Endothelial cell of umbilical vein (primary cell): ENCODE results near the gene RAB11FIP3. TPM values are rescaled to one million over a fixed set of nuclear protein-coding genes. Genes with fewer than 3 reads are reported as not detected.

ENCODE experiments used
- BruUV-seq: library from RNA; stranded (reverse); fragments of 400-500 nt; replicated peaks from 2 replicates; lab custom pipeline; 2021; lab: Mats Ljungman, UMichigan
- CTCF ChIA-PET: fragments of 300-600, 350-600 bp; sonication (Branson Sonifier 250); formaldehyde crosslinking; loops from one replicate; lab custom pipeline; 2021; ENCODE audit warnings: antibody characterized with exemption, inconsistent platforms; lab: Charles Lee
- POLR2A ChIA-PET: fragments of 300-600, 350-600 bp; sonication (Branson Sonifier 250); formaldehyde crosslinking; loops from one replicate; lab custom pipeline; 2021; ENCODE audit warnings: antibody characterized with exemption, inconsistent platforms; lab: Charles Lee
- DNase-seq: peaks from one replicate; pipeline ENCODE4 v3.0.0-alpha.2; 2011; ENCODE audit warnings: low read depth, low spot score
- FAIRE-seq: peaks from 2 replicates; lab custom pipeline; 2011; peaks lifted over from hg19 to GRCh38; lab: Jason Lieb, UNC
- H2AFZ ChIP-seq: 2 replicates; pipeline ENCODE4 v1.6.0; 2012; ENCODE audit warnings: low read depth, low read length, control low read depth, inconsistent platforms
- H3K27ac ChIP-seq: 2 replicates; pipeline ENCODE4 v1.5.1; 2011; ENCODE audit warnings: low read depth, mild to moderate bottlenecking, control low read depth, low read length, moderate library complexity; ENCODE audit not compliant: insufficient read depth
- H3K27me3 ChIP-seq, 2 experiments: 2 replicates each; pipeline versions ENCODE4 v1.6.0 to v1.6.1; 2011; ENCODE audit warnings: low read length in 2 of 2, mixed read lengths in 1 of 2; ENCODE audit not compliant: control insufficient read depth in 2 of 2, insufficient read depth in 2 of 2
- H3K36me3 ChIP-seq, 2 experiments: 2 replicates in 1 of 2; 3 replicates in 1 of 2; pipeline ENCODE4 v1.5.1; 2011; ENCODE audit warnings: low read length in 2 of 2, mild to moderate bottlenecking in 1 of 2, moderate library complexity in 1 of 2; ENCODE audit not compliant: control insufficient read depth in 2 of 2, insufficient read depth in 2 of 2; ENCODE audit errors: extremely low read depth in 1 of 2
- H3K4me1 ChIP-seq: 3 replicates; pipeline ENCODE4 v1.5.1; 2011; ENCODE audit warnings: mild to moderate bottlenecking, low read length; ENCODE audit not compliant: control insufficient read depth, insufficient read depth; ENCODE audit errors: extremely low read depth
- H3K4me2 ChIP-seq: 2 replicates; pipeline ENCODE4 v1.6.1; 2011; ENCODE audit warnings: low read length, control low read depth, mixed read lengths; ENCODE audit not compliant: insufficient read depth
- H3K4me3 ChIP-seq, 3 experiments: fragments of 200-600 bp in 1 of 3; sonication (generic), shearing (Covaris generic) in 1 of 3; replicated peaks in 1 of 3; 2 replicates each; pipeline ENCODE4 v1.5.1; 2011 to 2016; ENCODE audit warnings: control low read depth in 3 of 3, low read length in 3 of 3, mild to moderate bottlenecking in 2 of 3, inconsistent platforms in 1 of 3, low read depth in 1 of 3, moderate library complexity in 1 of 3; ENCODE audit not compliant: insufficient read depth in 1 of 3
- H3K79me2 ChIP-seq: 2 replicates; pipeline ENCODE4 v1.6.0; 2012; ENCODE audit warnings: low read length, inconsistent platforms; ENCODE audit not compliant: control insufficient read depth, insufficient read depth
- H3K9ac ChIP-seq: replicated peaks from 2 replicates; pipeline ENCODE3; 2011; ENCODE audit warnings: low read length, control low read depth; ENCODE audit not compliant: insufficient read depth; ENCODE audit errors: extremely low read depth
- H3K9me1 ChIP-seq: replicated peaks from 3 replicates; pipeline ENCODE4 v1.6.0; 2011; ENCODE audit warnings: mild to moderate bottlenecking, low read length; ENCODE audit not compliant: control insufficient read depth, insufficient read depth; ENCODE audit errors: extremely low read depth
- H3K9me3 ChIP-seq: replicated peaks from 2 replicates; pipeline ENCODE4 v1.5.1; 2012; ENCODE audit warnings: low read length, inconsistent platforms; ENCODE audit not compliant: control insufficient read depth, insufficient read depth
- H4K20me1 ChIP-seq: replicated peaks from 2 replicates; pipeline ENCODE3; 2011; ENCODE audit warnings: mild to moderate bottlenecking, low read length; ENCODE audit not compliant: control insufficient read depth, insufficient read depth; ENCODE audit errors: extremely low read depth
- CTCF ChIP-seq, 2 donors: IDR thresholded peaks; 1 replicate in 1 of 2; 2 replicates in 1 of 2; pipeline ENCODE4 v1.5.1; 2011; ENCODE audit warnings: low read length in 2 of 2, mild to moderate bottlenecking in 2 of 2, moderate library complexity in 2 of 2, control low read depth in 1 of 2, inconsistent platforms in 1 of 2, low read depth in 1 of 2; ENCODE audit not compliant: insufficient read depth in 1 of 2; ENCODE audit errors: extremely low read depth in 1 of 2
- EZH2 ChIP-seq: IDR thresholded peaks from 2 replicates; pipeline ENCODE4 v1.6.1; 2012; ENCODE audit warnings: borderline replicate concordance, low read depth, mild to moderate bottlenecking, moderate library complexity, low read length, inconsistent platforms; ENCODE audit not compliant: severe bottlenecking
- FOS ChIP-seq: IDR thresholded peaks from 2 replicates; pipeline ENCODE4 v1.6.1; 2011; ENCODE audit warnings: mild to moderate bottlenecking, low read length, moderate library complexity, borderline replicate concordance; ENCODE audit not compliant: insufficient read depth
- GATA2 ChIP-seq: IDR thresholded peaks from 2 replicates; pipeline ENCODE4 v1.7.0; 2011; ENCODE audit warnings: low read depth, mild to moderate bottlenecking, moderate library complexity, mixed read lengths, low read length; ENCODE audit not compliant: insufficient read length, insufficient read depth
- JUN ChIP-seq: IDR thresholded peaks from 2 replicates; pipeline ENCODE4 v1.6.1; 2011; ENCODE audit warnings: borderline replicate concordance, low read depth; ENCODE audit not compliant: insufficient read length, insufficient read depth
- MAX ChIP-seq: IDR thresholded peaks from 2 replicates; pipeline ENCODE4 v1.6.1; 2011; ENCODE audit not compliant: insufficient read depth, insufficient read length
- MYC ChIP-seq: IDR thresholded peaks from one replicate; pipeline ENCODE4 v1.6.1; 2011; ENCODE audit warnings: mild to moderate bottlenecking, low read depth, low read length
- POLR2A ChIP-seq: IDR thresholded peaks from 2 replicates; pipeline ENCODE4 v1.6.1; 2012; ENCODE audit warnings: low read depth, mild to moderate bottlenecking, control low read depth, low read length
- POLR2AphosphoS5 ChIP-seq: IDR thresholded peaks from 2 replicates; pipeline ENCODE4 v1.6.1; 2012; ENCODE audit warnings: low read depth, mild to moderate bottlenecking, control low read depth, low read length, moderate library complexity; ENCODE audit not compliant: insufficient read depth
- dilution Hi-C: fragments of 300-500 bp; cut with MboI; formaldehyde crosslinking; loops from one replicate; pipeline ENCODE4 v1.15.0; 2019; ENCODE audit warnings: low sequenced_read_pairs; ENCODE audit not compliant: extremely low pct_ligation_motif_present
- intact Hi-C: fragments of 100-400 bp; cut with micrococcal nuclease; formaldehyde crosslinking; loops from one replicate; pipeline ENCODE4 v1.10.0; 2022
- polyA plus RNA-seq, 4 experiments: library from polyadenylated mRNA; depleted of rRNA in 3 of 4; stranded (reverse) in 3 of 4; unstranded in 1 of 4; fragments of >200 nt; gene quantifications; 2 replicates each; pipeline versions ENCODE4 v1.2.1 to v1.2.3, GENCODE V29; 2011 to 2012; ENCODE audit warnings: missing spikeins in 1 of 4
- total RNA-seq: library from RNA; stranded (reverse); gene quantifications from 2 replicates; pipeline ENCODE4 v1.2.3, GENCODE V29; 2021

The RAB11FIP3 gene
- total and polyA plus RNA-seq, 2 donors (not counting 3 experiments of a cell fraction or from before 2014, with no cell fraction given) = 20.5 to 75.9 TPM

GRCh38 chr16:558298-559020, 133.0 kb downstream of the RAB11FIP3 start:
- Histone ChIP-seq H2AFZ (no peak overlapping the region), H3K4me1 (peaks cover 6% of the 10 kb centered on the region), H3K9me1 (no peaks in the 10 kb centered on the region), H3K4me2 (no peak overlapping the region), H3K27me3 (peaks cover 14 to 19% of the 10 kb centered on the region in 2 experiments), H3K36me3 (no peaks in the 10 kb centered on the region), H3K9me3 (no peaks in the 10 kb centered on the region), H3K79me2 (no peaks in the 10 kb centered on the region), H3K9ac (no peak overlapping the region), H3K27ac (no peak overlapping the region), H4K20me1 (no peaks in the 10 kb centered on the region), H3K4me3 (no peak overlapping the region)
- POLR2A ChIA-PET = interaction anchor here (0.5 kb wide), 1 partner anchor 170 kb away, joined by 4 read pairs; no protein-coding TSS in a partner anchor
- no TSS peak for BruUV-seq
- intact Hi-C loops = no loop called here
- FAIRE-seq (no peak), DNase-seq (no peak)
- no peak for TF ChIP-seq POLR2AphosphoS5
- TF ChIP-seq JUN = no peak
- TF ChIP-seq CTCF (IDR thresholded peaks at IDR 0.05; ENCODE audit: extremely low read depth in 1 of 2, insufficient read depth in 1 of 2, low read depth in 1 of 2, low read length in 2 of 2) = no peak
- no peak for TF ChIP-seq MAX
- no peak for TF ChIP-seq POLR2A
- TF ChIP-seq FOS = no peak
- no peak for TF ChIP-seq EZH2
- no peak for TF ChIP-seq MYC
- TF ChIP-seq GATA2 = no peak
- CTCF ChIA-PET = no interaction called here
- dilution Hi-C loops = no loop called here
